Measurements from ENCODE around the gene AP5Z1. TPM values are rescaled to one million over a fixed set of nuclear protein-coding genes. Genes with fewer than 3 reads are reported as not detected.
"Not testable (repeated sequence)": the region's sequence is repeated elsewhere in the genome, so short reads cannot be mapped to it uniquely, and the experiment has no call there.

AP5Z1 gene
- total and polyA plus RNA-seq, 2 experiments from 2014 or later: 21.1 to 22.6 TPM

GRCh38 chr7:4791101-4791737, 15.8 kb downstream of the AP5Z1 start:
- no peak for DNase-seq (ENCODE audit: low read depth in 1 of 2, low spot score in 1 of 2)
- no peaks in the 10 kb centered on the region for H3K4me1 ChIP-seq (ENCODE audit: low read depth)
- no peak for TF ChIP-seq CTCF (IDR thresholded peaks at IDR 0.05; ENCODE audit: low read depth, low read length)
- H3K36me3 ChIP-seq: no peaks in the 10 kb centered on the region
- H3K27ac ChIP-seq: no peak overlapping the region
- no peaks in the 10 kb centered on the region for H3K27me3 ChIP-seq
- H3K9me3 ChIP-seq (ENCODE audit: low read depth): no peaks in the 10 kb centered on the region
- no peak overlapping the region for H3K4me3 ChIP-seq

- H3K4me3 ChIP-seq: no peak overlapping the region
- H3K27ac ChIP-seq: peak overlapping the region; percentile 20
- TF ChIP-seq CTCF (IDR thresholded peaks at IDR 0.05; ENCODE audit: low read depth, low read length): peak; percentile 63
- H3K27me3 ChIP-seq: no peaks in the 10 kb centered on the region
- H3K4me1 ChIP-seq (ENCODE audit: low read depth): no peaks in the 10 kb centered on the region
- DNase-seq (ENCODE audit: low read depth in 1 of 2, low spot score in 1 of 2): peak; percentile 64 to 94
- no peaks in the 10 kb centered on the region for H3K36me3 ChIP-seq
- no peaks in the 10 kb centered on the region for H3K9me3 ChIP-seq (ENCODE audit: low read depth)
Measured at GRCh38 chr7:4791738-4792536, 16.5 kb downstream of the AP5Z1 start.

GRCh38 chr7:4792537-4793126, 17.2 kb downstream of the AP5Z1 start:
- peak; percentile 37 to 46 for DNase-seq (ENCODE audit: low read depth in 1 of 2, low spot score in 1 of 2)
- Histone ChIP-seq H3K36me3 (no peaks in the 10 kb centered on the region), H3K9me3 (ENCODE audit: low read depth) (no peaks in the 10 kb centered on the region), H3K4me3 (no peak overlapping the region), H3K4me1 (ENCODE audit: low read depth) (no peaks in the 10 kb centered on the region), H3K27ac (peak overlapping the region; percentile 20), H3K27me3 (no peaks in the 10 kb centered on the region)
- TF ChIP-seq CTCF (IDR thresholded peaks at IDR 0.05; ENCODE audit: low read depth, low read length): no peak

GRCh38 chr7:4793385-4793993, 18.1 kb downstream of the AP5Z1 start:
- H3K36me3 ChIP-seq; H3K27ac ChIP-seq; DNase-seq (ENCODE audit: low read depth in 1 of 2, low spot score in 1 of 2); H3K9me3 ChIP-seq (ENCODE audit: low read depth); H3K27me3 ChIP-seq; H3K4me3 ChIP-seq; H3K4me1 ChIP-seq (ENCODE audit: low read depth): not testable (repeated sequence)

- H3K36me3 ChIP-seq; H3K4me1 ChIP-seq (ENCODE audit: low read depth); H3K4me3 ChIP-seq; H3K27ac ChIP-seq; H3K9me3 ChIP-seq (ENCODE audit: low read depth); DNase-seq (ENCODE audit: low read depth in 1 of 2, low spot score in 1 of 2); H3K27me3 ChIP-seq: not testable (repeated sequence)
Measured at GRCh38 chr7:4794171-4794570, 18.7 kb downstream of the AP5Z1 start.

GRCh38 chr7:4794591-4795350, 19.3 kb downstream of the AP5Z1 start:
- Histone ChIP-seq H3K27me3 (no peaks in the 10 kb centered on the region), H3K4me1 (ENCODE audit: low read depth) (no peaks in the 10 kb centered on the region), H3K27ac (no peak overlapping the region), H3K9me3 (ENCODE audit: low read depth) (no peaks in the 10 kb centered on the region), H3K4me3 (no peak overlapping the region), H3K36me3 (no peaks in the 10 kb centered on the region)
- DNase-seq (ENCODE audit: low read depth in 1 of 2, low spot score in 1 of 2): no peak
- TF ChIP-seq CTCF (IDR thresholded peaks at IDR 0.05; ENCODE audit: low read depth, low read length): no peak
